Measurements from ENCODE around the gene TIAL1. TPM values are rescaled to one million over a fixed set of nuclear protein-coding genes. Genes with fewer than 3 reads are reported as not detected.
A peak's percentile ranks its signal among the peaks of the same experiment; 100 is the strongest.

The TIAL1 gene
- total and polyA plus RNA-seq, 2 of the 4 experiments (the other 2 are of a cell fraction), result 28.0 to 83.5 TPM

DNA sequence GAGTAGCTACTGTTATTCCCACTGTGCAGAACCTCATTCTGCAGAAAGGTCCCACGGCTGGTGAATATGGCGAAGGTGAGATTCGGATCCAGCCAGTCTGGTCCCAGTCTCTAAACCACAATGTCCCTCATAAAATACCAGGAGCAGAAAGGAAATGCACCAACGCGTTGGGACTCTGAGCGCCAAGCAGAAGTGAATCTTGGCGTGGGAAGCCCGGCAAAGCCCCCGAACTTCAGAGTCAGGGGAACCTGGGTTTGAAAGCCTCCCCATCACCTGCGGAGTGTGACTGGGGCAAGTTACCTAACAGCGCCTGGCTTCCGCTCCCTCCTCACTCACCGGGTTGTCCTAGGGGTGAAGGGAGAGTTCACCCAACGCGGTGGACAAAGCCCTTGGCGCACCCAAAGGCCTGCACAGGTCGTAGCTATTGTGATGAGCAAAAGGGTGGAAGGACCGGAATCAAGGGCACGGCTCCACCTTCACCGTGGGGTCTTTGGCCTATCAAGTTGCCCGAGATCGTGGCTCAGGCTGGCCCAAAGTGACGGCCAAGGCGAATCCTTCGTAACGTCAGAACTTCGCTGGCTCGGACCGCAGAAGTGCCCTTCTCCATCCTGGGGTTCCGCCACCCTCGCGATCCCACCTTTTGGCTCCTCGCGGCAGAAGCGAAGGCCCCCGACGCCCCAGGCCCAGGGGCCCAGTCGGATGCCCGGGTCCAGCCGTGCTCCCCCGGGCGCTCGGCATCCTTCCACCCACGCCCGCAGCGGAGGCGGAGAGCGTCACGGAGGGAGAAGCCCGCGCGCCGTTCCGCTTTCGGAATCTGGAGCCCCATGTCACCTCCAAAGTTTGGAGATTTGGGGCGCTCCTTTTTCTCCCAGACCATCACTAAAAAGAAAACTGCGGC, 55.1 kb downstream of the TIAL1 start:
- Histone ChIP-seq H3K14ac (replicated peaks; ENCODE audit: low read depth, low read length) (peak overlapping the region; percentile 68), H4K5ac (ENCODE audit: low read depth, low read length) (peak overlapping the region; percentile 43; the same call in 1 of the 2 replicates), H2BK15ac (ENCODE audit: low read depth, low read length) (no peak overlapping the region), H3K4me2 (ENCODE audit: low read depth, low read length) (peak overlapping the region; percentile 93), H3K18ac (ENCODE audit: low read depth, low read length) (peak overlapping the region; percentile 63), H3K4me1 (ENCODE audit: control insufficient read depth, insufficient read depth, low read length) (peaks cover 22% of the 10 kb centered on the region), H3K79me1 (ENCODE audit: low read depth in 1 of 2, low read length in 2 of 2) (peaks cover 18 to 54% of the 10 kb centered on the region in 2 experiments), H2AK5ac (ENCODE audit: low read depth, low read length) (peak overlapping the region; percentile 41), H2AK9ac (replicated peaks; ENCODE audit: low read depth, low read length, poor library complexity) (peak overlapping the region; percentile 92), H2BK120ac (ENCODE audit: low read depth, low read length) (peak overlapping the region; percentile 28; the same call in 1 of the 2 replicates), H2BK20ac (ENCODE audit: low read depth, low read length) (no peak overlapping the region), H4K91ac (ENCODE audit: insufficient read depth, low read depth, low read length) (peak overlapping the region; percentile 59; the same call in 1 of the 2 replicates), H3K9me3 (ENCODE audit: control insufficient read depth, insufficient read depth, low read length) (no peaks in the 10 kb centered on the region), H3K56ac (ENCODE audit: extremely low read depth, insufficient read depth, low read length) (peak overlapping the region; percentile 70; the same call in 1 of the 2 replicates), H3K4me3 (ENCODE audit: insufficient read depth, low read depth, low read length) (peak overlapping the region; percentile 81), H3K27ac (ENCODE audit: insufficient read depth, low read length) (peak overlapping the region; percentile 57), H2AFZ (replicated peaks; ENCODE audit: low read length, poor library complexity) (peak overlapping the region; percentile 93), H4K20me1 (ENCODE audit: insufficient read depth, low read length) (peaks cover 45% of the 10 kb centered on the region), H3K9me1 (ENCODE audit: insufficient read depth, low read length) (peaks cover 19% of the 10 kb centered on the region), H3K27me3 (ENCODE audit: control insufficient read depth, insufficient read depth, low read length) (no peaks in the 10 kb centered on the region), H4K8ac (ENCODE audit: low read depth in 2 of 2, low read length in 2 of 2) (peak overlapping the region in 1 of 2 experiments; percentile 46; a peak in 1 of 4 replicates), H3K9ac (ENCODE audit: low read depth, low read length) (peak overlapping the region; percentile 78), H3K23ac (ENCODE audit: low read depth, low read length) (peak overlapping the region; percentile 94), H3K36me3 (ENCODE audit: control insufficient read depth, insufficient read depth, low read length) (0 out of 2 replicates have a peak, but pooled peaks cover under 1% of the 10 kb centered on the region), H2BK5ac (ENCODE audit: low read depth, low read length, poor library complexity, severe bottlenecking) (peak overlapping the region; percentile 61), H3K4ac (ENCODE audit: low read depth, low read length) (peak overlapping the region; percentile 30)
- dilution Hi-C loops (cut with HindIII; ENCODE audit: low sequenced_read_pairs, unreplicated experiment), result no loop called here
- intact Hi-C loops (cut with micrococcal nuclease), result loop anchor here (2.0 to 5.0 kb wide), 4 partner anchors 47 to 335 kb away; partner anchors contain the start of genes BAG3 and GRK5
- WGBS, 2 experiments (ENCODE audit: extremely low coverage in 2 of 2, insufficient read length in 1 of 2), result 8% methylated on average over 25 of the region's 57 CpGs; no CpG with 5 or more reads in 1 of the 2 experiments
- DNase-seq (no peak), ATAC-seq (ENCODE audit: low read depth) (peak; percentile 6)
- no TSS peak for BruUV-seq (replicated peaks)
- in situ Hi-C loops (cut with MboI; ENCODE audit: low sequenced_read_pairs), result no loop called here
- POLR2A ChIA-PET (ENCODE audit: unreplicated experiment), result no interaction called here
- CTCF ChIA-PET, result interaction anchor here (0.9 to 1.3 kb wide), 3 partner anchors 15 to 342 kb away, joined by 3 to 8 read pairs (median 3); no protein-coding TSS in a partner anchor
- TF ChIP-seq MXI1 (IDR thresholded peaks at IDR 0.05; ENCODE audit: borderline replicate concordance, low read depth, low read length), result no peak
- no peak for TF ChIP-seq POLR2A (IDR thresholded peaks at IDR 0.05; ENCODE audit: low read depth, low read length)
- TF ChIP-seq RFX5 (IDR thresholded peaks at IDR 0.05; ENCODE audit: low read depth, low read length), result no peak
- TF ChIP-seq RCOR1 (IDR thresholded peaks at IDR 0.05; ENCODE audit: insufficient replicate concordance, low read length), result no peak
- no peak for TF ChIP-seq MAFK (IDR thresholded peaks at IDR 0.05; ENCODE audit: low read depth, low read length)
- no peak for TF ChIP-seq NFE2L2 (IDR thresholded peaks at IDR 0.05; ENCODE audit: low read depth, low read length)
- no peak for TF ChIP-seq CTCF (conservative IDR thresholded peaks at IDR 0.05; ENCODE audit: low read depth, low read length)
- no peak for TF ChIP-seq FOS (IDR thresholded peaks at IDR 0.05; ENCODE audit: low read depth, low read length)
- no peak for TF ChIP-seq BHLHE40 (IDR thresholded peaks at IDR 0.05; ENCODE audit: low read depth, low read length)
- no peak for TF ChIP-seq ELK1 (IDR thresholded peaks at IDR 0.05; ENCODE audit: borderline replicate concordance, low read depth, low read length)
- TF ChIP-seq USF2 (IDR thresholded peaks at IDR 0.05; ENCODE audit: low read depth, low read length), result no peak
- no peak for TF ChIP-seq SMC3 (IDR thresholded peaks at IDR 0.05; ENCODE audit: low read depth, low read length)
- no peak for TF ChIP-seq CHD1 (IDR thresholded peaks at IDR 0.05; ENCODE audit: low read depth, low read length)

All from IMR-90 (cell line).